RPMI8226 (cell line): ENCODE results near the gene SRCIN1.
"Not testable (repeated sequence)": the region's sequence is repeated elsewhere in the genome, so short reads cannot be mapped to it uniquely, and the experiment has no call there.

ENCODE experiments used
- DNase-seq: peaks from one replicate; pipeline ENCODE4 v3.0.0-alpha.2; 2015

SRCIN1 gene

GRCh38 chr17:38541281-38541680 is 64.5 kb downstream of the SRCIN1 start:
- no peak for DNase-seq

GRCh38 chr17:38540514-38541045 is 65.2 kb downstream of the SRCIN1 start:
- no peak for DNase-seq

- no peak for DNase-seq
Observed at GRCh38 chr17:38539386-38539785, 66.4 kb downstream of the SRCIN1 start.

- no peak for DNase-seq
Observed at GRCh38 chr17:38538906-38539305, 66.8 kb downstream of the SRCIN1 start.

GRCh38 chr17:38536661-38537060 is 69.1 kb downstream of the SRCIN1 start:
- DNase-seq: no peak

- no peak for DNase-seq
Observed at GRCh38 chr17:38535886-38536285, 69.9 kb downstream of the SRCIN1 start.

GRCh38 chr17:38534498-38534885 is 71.3 kb downstream of the SRCIN1 start:
- DNase-seq: no peak

GRCh38 chr17:38533866-38534497 is 71.8 kb downstream of the SRCIN1 start:
- no peak for DNase-seq

GRCh38 chr17:38533241-38533640 is 72.5 kb downstream of the SRCIN1 start:
- DNase-seq: no peak

- DNase-seq: no peak
Observed at GRCh38 chr17:38532451-38532850, 73.3 kb downstream of the SRCIN1 start.

GRCh38 chr17:38531761-38532160 is 74.0 kb downstream of the SRCIN1 start:
- DNase-seq: not testable (repeated sequence)

- DNase-seq: not testable (repeated sequence)
Observed at GRCh38 chr17:38530856-38531255, 74.9 kb downstream of the SRCIN1 start.

GRCh38 chr17:38528141-38528540 is 77.6 kb downstream of the SRCIN1 start:
- DNase-seq: not testable (repeated sequence)

- DNase-seq: not testable (repeated sequence)
Observed at GRCh38 chr17:38526526-38526925, 79.2 kb downstream of the SRCIN1 start.

- DNase-seq: no peak
Observed at GRCh38 chr17:38512473-38513058, 93.2 kb downstream of the SRCIN1 start.

- no peak for DNase-seq
Observed at GRCh38 chr17:38511150-38512108, 94.3 kb downstream of the SRCIN1 start.

- no peak for DNase-seq
Observed at GRCh38 chr17:38510421-38511149, 95.2 kb downstream of the SRCIN1 start.

- no peak for DNase-seq
Observed at GRCh38 chr17:38509772-38510420, 95.9 kb downstream of the SRCIN1 start.

- peak; percentile 78 for DNase-seq
Observed at GRCh38 chr17:38508954-38509771, 96.6 kb downstream of the SRCIN1 start.

- no peak for DNase-seq
Observed at GRCh38 chr17:38508570-38508950, 97.2 kb downstream of the SRCIN1 start.

- DNase-seq: no peak
Observed at GRCh38 chr17:38507921-38508569, 97.7 kb downstream of the SRCIN1 start.
